ENCODE results near the gene IRF3.
A peak's percentile ranks its signal among the peaks of the same experiment; 100 is the strongest.
"Not testable (repeated sequence)": the region's sequence is repeated elsewhere in the genome, so short reads cannot be mapped to it uniquely, and the experiment has no call there.

Gene IRF3

DNA sequence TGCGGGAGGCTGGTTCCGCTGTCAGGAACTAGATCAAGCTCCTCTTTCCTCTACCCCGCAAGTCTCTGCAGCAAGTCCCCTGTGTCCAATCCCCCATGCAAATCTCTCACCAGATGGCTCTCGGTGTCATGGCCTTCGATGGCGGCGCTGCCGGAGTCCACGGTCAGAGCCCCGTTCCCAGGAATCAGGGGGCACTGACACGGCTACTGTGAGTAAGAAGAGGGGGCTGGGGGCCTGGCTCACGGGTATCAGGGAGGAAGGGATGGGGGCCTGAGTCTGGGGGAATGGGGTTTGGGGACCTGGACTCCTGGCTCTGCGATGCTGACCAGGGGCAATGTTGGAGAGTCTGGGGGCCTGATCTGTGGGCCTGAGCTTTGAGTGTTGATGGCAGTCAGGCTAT lies 19.7 kb downstream of the IRF3 start:
- DNase-seq (ENCODE audit: low spot score) = no peak

DNA sequence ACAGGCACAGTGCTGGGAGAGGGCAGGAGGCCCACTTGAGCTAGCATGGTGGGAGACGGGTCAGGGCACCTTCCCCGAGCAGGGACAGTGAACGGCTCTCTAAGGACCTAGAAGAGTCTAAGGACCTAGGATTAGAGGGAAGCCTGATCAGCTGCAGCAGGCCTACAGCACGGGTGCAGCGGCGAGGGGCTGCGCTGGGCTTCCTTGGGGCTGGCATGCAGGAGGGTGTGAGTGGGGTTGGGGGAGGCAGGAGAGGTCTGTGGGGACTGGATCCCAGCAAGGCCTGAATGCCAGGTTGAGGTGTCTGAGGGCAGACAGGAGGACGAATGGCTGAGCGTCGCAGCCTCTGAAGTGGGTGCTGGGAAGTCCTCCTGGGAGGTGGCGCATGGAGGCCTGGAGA lies 20.1 kb downstream of the IRF3 start:
- DNase-seq (ENCODE audit: low spot score) = no peak

DNA sequence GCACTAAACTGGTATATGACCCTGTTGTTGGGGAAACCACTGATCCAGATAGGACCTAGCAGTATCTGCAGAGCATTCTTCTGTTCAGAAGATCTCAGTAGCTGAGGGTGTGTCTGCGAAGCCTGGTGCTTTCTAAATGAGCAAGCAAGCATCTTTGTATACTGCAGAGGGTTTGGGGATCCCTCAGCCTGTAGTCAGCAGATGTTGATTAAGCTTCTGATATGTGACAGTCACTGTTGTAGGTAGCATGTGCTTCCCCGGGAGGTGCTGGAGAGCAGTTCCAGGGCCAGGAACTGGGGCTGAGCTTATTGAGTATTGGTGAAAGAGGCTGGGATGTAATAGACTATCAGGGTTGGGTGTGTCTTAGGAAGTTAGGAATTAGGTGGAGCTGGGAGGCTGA lies 22.2 kb downstream of the IRF3 start:
- no peak for DNase-seq (ENCODE audit: low spot score)

DNA sequence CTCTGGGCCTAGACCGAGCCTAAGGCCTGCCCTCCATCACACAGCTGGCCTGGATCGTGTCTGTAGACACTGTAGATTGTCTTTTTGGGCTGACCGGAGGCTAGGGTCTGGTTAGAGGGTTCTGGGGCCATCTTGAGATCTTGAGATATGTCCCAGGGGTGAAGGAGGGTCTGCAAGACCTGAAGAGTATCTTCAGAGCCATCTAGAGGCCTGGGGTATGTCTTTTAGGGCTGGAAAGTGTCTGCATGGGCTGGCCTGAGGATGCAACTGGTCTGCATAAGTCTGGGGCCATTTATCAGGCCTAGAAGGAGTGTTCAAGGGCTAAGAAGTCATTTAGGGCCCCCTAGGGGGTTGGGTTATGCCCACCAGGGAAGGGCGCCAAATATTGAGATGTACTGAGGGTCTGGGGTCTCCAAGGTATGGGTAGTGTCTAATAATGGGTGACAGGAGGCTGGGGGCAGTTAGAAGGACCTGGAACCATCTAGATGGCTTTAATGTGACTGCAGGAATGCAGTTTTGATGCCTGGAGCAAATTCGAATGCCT lies 23.1 kb downstream of the IRF3 start:
- no peak for DNase-seq (ENCODE audit: low spot score)

DNA sequence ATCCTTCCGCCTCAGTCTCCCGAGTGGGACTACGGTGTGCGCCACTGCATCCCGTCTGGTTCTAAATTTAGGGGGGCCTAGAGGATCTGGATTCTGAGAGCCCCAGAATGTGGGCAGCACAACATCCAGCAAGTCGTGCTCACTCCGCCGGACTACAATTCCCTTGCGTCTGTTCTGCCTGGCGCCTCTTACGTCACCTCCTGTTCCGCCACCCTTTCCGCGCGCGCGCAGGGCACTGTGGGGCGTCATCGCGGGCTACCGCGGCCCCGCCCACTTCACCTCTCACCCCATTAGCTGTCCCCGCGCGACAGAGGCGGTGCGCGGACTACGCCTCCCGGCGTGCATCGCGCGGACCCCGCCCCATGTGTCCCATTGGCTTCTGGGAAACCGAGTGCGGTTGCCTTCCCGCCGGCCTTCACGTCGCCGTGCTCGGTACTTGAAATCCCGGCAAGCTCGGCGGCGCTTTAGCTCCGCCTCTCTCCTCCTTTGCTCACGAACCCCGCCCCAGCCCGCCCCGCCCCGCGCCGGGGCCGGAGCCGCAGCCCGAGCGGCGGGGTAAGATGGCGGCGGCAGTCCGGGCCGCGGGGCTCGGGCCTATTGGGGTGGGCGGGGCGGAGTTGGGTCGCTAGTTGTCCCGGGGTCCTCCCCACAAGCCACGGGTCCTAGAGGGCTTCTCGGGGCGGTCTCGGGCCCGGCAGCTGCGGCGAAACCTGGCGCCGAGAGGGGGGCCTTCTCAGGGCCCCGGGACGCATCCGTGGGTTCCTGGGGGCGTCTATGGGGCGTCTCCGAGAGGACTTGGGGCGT lies 23.8 kb downstream of the IRF3 start, which contains the start of gene SCAF1:
TSS of gene SCAF1 (plus strand) at position 522 of the 804 bp plus-strand sequence. CDS start 2,818 bp downstream, outside the sequence.
- peak; percentile 96 for DNase-seq (ENCODE audit: low spot score)

DNA sequence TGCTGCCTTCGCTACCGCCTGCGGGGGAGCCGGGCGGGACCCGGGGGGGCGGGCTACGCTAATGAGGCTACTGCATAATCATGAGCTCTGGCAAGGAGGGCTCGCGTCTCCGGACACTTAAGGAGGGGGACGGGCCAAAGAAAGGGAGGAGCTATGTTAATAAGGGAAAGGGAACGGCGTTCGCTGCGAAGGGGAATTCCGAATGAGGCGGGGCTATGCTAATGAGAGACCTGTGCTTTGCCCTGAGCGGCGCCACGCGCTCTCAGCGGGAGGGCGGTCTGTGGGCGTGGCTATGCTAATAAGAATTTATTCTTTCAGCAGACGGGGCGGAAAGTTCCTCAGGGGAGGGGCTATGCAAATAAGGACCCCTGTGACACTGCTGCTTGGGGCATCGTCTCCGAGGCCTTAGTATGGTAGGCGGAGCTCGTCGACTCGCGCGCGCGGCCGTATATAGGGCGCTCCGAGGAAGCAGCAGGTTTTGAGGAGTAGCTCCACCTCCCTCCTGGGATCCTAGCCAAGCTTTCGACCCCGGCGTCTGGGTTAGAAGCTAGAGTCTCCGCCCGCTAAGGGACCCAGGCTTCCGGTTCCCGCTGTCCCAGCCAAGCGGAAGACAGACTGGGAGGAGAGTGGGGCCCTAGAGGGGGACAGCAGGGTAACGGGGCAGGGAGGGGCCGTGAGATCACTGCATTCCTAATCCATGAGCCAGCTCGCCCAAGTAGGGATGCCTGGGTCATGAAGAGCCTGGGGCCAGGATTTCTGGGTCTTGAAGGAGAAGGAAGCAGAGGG lies 25.4 kb downstream of the IRF3 start, which contains the start of gene RRAS:
TSS of gene RRAS (minus strand) at position 31 of the 786 bp plus-strand sequence. CDS start 45 bp downstream, outside the sequence.
- peak; percentile 98 for DNase-seq (ENCODE audit: low spot score)

DNA sequence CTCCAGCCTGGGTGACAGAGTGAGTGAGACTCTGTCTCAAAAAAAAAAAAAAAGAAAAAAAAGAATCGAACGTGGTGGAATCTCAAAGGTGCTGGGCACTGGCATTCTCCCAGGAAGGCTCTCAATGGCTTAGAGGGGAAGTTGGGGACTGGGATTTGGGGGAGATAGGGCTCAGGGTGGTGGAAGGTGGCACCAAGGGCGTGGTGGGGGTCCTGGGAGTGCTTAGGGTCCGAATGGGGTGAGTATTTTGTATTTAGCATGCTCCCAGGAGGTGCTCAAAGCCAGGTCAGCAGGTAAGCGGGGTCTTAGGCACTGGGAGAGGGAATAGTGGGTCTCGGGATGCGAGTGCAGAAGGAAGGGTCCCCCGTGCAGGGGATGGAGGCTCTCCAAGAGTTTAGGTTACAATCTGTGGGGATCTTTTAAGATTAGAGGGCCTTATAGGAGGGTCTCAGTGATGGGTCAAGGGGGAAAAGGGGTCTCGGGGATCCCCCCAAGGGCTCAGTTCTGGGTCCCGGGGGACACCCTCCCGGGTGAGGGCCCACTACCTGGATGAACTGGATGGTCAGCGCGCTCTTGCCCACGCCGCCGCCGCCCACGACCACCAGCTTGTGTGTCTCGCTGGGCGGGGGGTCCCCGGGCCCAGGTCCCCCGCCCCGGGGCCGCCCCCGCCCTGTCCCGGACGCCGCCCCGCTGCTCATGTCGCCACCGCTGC lies 26.1 kb downstream of the IRF3 start:
- DNase-seq (ENCODE audit: low spot score) = no peak

DNA sequence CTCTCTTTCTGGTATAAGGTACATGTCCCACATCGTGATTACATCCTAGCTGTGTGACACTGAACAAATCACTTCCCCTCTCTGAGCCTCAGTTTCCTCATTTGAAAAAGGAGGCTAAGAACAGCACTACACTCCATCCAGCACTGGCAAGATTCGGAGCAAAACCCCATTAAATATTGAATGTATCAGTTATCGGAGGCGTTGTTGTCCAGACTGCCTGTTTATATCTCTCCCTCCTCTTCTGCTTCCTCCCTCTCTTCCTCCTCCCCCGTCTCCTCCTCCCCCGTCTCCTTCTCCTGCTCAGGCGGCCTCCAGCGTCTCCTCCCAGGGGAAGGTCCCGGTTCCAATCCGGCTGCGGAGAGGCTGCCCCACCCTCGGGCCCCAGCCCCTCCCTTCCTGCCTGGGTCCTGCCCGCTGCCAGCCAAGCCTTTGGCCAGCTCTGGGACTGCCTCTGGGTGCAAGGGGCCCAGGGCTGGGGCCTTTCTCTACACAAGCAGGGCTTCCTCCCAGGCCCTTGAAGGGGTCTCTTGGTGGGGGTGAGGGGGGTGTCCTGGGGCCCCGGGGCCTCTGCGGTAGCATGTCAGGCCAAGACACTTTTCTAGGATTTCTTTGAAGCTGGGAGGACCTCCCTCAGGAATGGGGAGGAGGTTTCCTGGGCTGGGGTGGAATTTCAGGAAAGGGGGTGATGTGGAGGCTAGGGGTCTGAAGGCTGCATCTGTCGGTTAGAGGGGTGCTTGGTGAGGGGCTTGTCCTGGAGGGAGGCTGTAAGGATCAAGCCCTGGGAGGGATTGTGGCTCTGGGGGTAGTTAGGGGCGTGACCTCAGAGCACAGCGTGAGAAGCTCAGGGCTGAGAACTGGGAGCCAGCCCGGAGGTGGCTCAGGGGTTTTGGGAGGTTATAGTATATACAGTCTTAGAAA lies 27.6 kb downstream of the IRF3 start:
- DNase-seq (ENCODE audit: low spot score) = peak; percentile 52

DNA sequence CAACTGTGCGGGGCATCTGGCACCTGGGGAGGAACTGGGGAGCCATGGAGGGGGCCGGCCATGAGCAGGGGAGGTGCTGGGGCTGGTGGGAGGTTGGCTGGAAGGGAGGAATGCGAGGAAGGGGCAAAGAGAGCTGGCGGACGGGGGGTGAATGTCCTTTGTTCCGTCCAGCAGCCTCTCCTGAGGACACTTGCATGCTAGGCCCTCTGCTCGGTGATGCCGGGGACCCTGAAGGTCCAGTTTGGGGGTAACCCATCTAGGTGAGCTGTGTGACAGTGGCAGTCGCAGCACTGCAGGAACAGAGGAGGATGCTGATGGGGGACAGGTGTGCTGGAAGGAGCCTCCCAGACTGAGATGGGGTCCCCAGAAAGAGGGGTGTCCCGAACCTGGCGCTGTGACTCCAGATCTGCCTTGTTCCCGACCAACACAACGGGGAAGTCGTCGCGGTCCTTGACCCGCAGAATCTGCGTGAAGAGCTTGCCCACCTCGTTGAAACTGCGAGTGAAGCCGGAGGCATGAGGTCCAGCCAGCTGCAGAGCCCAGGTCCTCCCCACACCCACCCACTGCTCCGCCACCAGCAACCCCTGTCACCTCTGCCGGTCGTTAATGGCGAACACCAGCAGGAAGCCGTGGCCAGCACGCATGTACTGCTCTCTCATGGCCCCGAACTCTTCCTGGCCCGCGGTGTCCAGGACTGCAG lies 29.3 kb downstream of the IRF3 start:
- no peak for DNase-seq (ENCODE audit: low spot score)

DNA sequence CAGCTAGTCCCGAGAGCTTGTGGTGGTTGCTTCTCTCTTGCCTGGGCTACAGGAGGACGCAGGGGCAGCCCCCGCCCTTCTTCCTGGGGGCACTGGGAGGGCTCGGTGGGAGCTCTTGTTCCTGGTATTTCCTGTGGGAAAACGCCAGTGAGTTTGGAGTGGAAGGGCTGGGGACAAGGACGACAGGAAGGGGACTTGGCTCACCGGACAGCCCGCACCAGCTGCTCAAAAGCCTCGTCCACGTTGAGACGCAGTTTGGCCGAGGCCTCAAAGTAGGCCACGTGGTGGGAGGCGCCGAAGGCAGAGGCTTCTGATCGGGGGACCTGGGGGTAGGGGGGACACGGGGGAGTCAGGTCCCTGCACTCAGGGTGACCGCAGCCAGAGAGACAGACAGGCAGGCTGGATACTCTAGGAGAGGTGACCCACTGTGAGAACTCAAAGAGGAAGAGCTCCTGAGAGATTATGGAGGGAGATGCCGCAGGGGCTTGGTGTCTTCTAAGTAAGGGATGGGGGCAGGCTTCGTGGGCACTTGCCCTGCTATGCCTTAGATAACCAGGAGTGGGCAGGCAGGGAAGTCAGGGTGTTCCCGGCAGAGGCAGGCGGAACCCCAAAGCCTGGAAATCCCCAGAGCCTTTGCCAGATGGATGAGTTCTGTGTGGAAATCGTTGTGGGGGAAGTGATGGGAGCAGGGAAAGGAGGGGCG lies 30.0 kb downstream of the IRF3 start:
- DNase-seq (ENCODE audit: low spot score) = no peak

DNA sequence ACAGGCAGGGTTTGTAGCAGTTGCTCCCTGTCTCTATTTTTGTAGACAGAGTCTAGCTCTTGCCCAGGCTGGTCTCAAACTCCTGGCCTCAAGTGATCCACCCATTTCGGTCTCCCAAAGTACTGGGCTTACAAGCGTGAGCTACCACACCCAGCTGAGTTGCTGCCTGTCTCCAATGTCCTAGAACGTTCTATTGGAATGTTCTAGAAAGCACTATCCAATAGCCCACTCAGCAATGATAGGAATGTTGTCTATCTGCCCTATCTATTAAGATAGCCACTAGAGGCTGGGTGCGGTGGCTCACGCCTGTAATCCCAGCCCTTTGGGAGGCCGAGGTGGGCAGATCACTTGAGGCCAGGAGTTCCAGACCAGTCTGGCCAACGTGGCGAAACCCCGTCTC lies 32.4 kb downstream of the IRF3 start:
- DNase-seq (ENCODE audit: low spot score) = not testable (repeated sequence)

DNA sequence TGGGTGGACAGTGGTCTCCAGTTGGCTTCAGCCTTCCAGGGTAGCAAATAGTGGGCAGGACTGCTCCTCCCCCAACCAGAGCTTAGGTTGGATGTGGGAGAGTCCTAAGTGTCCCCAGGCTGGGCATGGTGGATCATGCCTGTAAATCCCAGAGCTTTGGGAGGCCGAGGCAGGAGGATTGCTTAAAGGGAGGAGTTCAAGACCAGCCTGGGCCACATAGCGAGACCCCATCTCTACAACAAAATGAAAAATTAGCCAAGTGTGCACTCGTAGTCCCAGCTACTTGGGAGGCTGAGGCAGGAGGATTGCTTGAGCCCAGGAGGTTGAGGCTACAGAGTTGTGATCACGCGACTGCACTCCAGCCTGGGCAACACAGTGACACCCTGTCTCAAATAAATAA lies 33.1 kb downstream of the IRF3 start:
- DNase-seq (ENCODE audit: low spot score) = no peak

DNA sequence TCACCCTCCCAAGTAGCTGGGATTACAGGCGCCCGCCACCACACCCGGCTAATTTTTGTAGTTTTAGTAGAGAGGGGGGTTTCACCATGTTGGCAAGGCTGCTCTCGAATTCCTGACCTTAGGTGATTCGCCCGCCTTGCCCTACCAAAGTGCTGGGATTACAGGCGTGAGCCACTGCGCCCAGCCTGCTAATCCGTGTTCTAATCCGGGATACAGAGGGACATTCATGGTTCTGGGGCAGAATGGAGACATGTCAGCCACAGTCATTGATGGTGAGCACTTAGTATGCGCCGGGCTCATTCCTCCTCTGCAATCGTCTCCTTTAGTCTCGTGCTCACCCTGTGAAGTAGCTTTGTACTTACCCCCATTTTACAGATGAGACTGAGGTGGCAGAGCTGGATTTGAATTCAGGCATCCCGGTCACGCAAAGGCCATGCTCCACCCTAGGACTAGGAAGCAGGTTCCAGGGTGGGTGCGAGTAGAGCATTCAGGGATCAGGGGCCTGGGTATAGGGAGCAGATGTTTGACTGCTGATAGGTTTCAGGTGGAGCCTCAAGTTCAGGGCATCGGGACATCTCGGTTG lies 34.0 kb downstream of the IRF3 start:
- DNase-seq (ENCODE audit: low spot score) = no peak

DNA sequence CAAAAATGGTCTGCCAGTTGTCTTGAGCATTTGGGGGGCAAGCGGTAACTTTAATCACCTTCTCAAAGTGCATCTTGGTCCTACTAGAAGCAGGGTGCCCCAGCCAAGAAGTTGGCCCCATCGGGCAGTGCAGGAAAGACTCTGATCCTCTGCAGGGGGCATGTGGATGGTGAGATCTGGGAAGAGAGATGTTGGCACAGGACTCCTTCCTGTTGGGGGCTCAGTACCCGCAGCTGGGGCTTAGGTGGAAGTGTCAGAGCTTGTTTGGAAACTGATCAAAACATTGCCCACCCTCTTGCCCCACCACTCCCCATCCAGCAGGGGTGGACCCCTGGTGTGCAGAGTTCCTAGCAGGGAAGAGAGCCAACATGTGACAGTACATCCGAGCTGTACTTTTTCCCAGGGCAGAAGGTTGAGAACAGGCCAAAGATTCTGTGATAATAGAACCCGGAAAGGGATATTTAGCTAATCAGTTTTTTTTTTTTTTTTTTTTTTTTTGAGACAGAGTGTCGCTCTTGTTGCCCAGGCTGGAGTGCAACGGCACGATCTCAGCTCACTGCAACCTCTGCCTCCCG lies 34.6 kb downstream of the IRF3 start:
- no peak for DNase-seq (ENCODE audit: low spot score)

DNA sequence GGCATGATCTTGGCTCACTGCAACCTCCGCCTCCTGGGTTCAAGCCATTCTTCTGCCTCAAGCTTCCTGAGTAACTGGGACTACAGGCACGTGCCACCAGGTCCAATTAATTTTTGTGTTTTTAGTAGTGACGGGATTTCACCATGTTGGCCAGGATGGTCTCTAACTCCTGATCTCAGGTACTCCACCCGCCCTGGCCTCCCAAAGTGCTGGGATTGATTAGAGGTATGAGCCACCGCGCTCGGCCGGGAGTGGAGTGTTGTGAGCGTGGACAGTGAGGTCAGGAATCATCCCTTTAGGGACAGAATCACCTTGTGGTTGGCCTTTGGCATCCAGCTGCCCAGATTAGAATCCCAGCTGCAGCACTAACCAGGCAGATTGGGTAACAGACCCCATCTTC lies 36.0 kb downstream of the IRF3 start:
- no peak for DNase-seq (ENCODE audit: low spot score)

DNA sequence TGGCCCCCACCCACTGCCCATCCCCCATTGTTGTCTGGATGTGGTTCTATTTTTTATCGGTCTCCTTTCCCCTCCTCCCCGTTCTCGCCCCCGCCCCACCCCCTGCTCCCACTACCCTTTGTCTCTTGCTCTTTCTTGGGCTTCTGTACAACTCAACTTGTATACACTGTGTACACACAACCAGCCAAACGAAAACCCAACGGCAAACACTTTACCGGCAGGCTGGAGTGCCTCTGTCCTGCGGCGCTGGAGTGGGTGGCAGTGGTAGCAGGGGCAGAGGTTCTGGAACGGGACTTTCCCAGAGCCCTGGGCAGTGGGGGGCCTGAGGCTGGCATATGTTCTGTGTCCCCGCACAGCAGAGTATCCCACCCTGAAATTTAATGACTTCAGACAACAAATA lies 39.4 kb downstream of the IRF3 start:
- DNase-seq (ENCODE audit: low spot score) = no peak

DNA sequence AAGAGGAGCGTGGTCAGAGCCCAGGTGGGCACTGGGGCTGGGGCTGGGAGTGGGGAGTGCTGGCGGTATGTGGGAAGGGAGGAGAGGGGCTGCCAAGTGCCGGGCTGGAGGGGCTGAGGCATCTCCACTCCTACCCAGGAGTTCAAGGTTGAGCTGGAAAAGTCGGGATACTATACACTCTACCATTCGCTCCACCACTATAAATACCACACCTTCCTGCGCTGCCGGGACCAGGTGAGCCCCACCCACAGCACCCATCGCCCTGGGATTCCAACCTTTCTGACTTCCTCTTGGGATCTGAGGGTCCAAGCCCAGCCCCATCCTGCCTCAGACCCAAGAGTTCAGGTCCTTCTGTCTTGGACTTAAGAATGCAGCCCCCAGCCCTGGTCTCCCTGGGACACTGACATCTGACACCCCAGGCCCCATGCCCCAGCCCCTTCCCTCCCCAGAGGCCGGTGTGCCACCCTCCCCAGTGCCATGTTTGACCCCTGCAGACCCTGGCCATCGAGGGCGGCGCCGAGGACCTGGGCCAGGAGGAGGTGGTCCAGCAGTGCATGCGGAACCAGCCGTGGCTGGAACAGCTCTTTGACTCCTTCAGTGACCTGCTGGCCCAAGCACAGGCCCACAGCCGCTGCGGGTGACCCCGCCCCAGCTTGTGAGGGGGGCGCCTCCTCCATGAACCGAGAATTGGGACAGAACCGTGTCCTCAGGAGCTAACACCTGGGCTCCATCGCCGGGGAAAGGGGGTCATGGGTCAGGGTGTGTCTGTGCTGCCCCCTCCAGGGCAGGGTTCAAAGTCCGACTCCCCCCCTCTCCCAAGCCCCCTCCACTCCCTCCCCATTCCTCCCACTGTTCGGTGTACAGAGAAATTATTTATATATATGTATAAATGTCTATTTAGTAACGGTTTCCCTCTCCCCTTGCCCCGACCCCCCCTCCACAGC lies 40.4 kb downstream of the IRF3 start:
- no peak for DNase-seq (ENCODE audit: low spot score)

DNA sequence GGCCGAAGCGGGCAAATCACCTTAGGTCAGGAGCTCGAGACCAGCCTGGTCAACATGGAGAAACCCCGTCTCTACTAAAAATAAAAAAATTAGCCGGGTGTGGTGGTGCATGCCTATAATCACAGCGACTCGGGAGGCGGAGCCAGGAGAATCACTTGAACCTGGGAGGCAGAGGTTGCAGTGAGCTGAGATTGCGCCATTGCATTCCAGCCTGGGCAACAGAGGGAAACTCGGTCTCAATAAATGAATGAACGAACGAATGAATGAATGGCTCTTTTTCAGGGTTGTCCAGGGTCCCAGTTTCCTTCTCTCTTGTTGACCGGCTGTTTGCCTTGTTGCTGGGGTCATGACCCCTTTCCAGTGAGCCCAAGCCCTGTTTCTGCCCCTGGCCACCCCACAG lies 47.8 kb downstream of the IRF3 start:
- not testable (repeated sequence) for DNase-seq (ENCODE audit: low spot score)

Data from COLO829 (cell line).